Ishikawa (cell line): ENCODE measurements around the gene ST7.

Source experiments
- CREB1 ChIP-seq: IDR thresholded peaks from 2 replicates; pipeline ENCODE4 v1.6.1; 2012; ENCODE audit warnings: low read depth
- EP300 ChIP-seq: IDR thresholded peaks from 2 replicates; pipeline ENCODE4 v1.6.1; 2012; ENCODE audit warnings: borderline replicate concordance
- NFIC ChIP-seq: IDR thresholded peaks from 2 replicates; pipeline ENCODE4 v1.6.1; 2012
- TF ChIP-seq, protein P1 (sequence below): IDR thresholded peaks from 2 replicates; pipeline ENCODE4 v1.6.1; 2012
- TF ChIP-seq, protein P2 (sequence below): IDR thresholded peaks from 2 replicates; pipeline ENCODE4 v1.6.1; 2012

DNA sequence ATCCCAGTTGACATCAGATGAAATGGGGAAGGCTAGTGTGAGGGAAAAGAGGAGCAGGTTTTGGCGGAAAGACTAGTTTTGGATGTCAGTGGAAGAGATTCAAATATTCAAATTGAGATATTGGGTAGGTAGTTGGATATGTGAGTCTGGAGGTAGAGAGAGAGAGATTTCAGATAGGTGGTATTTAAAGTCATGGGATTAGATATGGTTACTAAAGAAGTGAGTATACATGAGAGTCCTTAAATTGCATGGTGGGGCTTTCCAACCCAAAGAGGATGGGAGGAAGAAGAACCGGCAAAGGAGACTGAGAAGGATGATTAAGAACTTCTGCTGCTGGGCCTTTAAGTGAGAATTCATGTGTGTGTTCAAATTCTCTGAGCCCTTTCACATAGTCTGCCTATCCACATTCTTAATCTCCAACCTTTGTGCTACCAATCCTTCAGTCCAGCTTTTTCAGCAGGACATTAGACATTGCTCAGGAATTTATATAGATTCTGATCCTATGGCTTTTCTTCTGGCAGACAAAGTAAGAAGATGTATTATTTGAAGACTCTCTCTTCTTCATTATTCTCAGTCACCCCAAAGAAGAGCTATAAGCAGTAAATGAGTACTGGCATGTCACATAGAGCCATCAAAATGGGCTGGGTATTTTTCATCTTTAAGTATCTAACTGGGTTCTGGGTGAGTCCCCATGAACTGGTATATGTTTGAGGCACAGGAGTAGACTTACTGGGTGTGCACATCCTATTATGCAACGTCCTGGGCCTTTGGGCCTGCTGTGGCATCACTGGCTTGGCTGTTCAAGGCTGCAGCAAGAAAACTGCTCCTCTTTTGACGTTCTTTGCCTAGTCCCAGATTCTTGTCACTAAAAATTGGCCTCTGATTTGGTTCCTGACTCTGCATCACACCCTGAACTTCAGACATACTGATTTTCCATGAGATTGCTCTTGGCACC, 33.6 kb downstream of the ST7 start:
- TF ChIP-seq, protein P1, sequence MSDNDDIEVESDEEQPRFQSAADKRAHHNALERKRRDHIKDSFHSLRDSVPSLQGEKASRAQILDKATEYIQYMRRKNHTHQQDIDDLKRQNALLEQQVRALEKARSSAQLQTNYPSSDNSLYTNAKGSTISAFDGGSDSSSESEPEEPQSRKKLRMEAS, result no peak
- TF ChIP-seq, protein P2, sequence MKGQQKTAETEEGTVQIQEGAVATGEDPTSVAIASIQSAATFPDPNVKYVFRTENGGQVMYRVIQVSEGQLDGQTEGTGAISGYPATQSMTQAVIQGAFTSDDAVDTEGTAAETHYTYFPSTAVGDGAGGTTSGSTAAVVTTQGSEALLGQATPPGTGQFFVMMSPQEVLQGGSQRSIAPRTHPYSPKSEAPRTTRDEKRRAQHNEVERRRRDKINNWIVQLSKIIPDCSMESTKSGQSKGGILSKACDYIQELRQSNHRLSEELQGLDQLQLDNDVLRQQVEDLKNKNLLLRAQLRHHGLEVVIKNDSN, result no peak
- TF ChIP-seq CREB1 (no peak), EP300 (no peak), NFIC (no peak)
